ENCODE data around the gene PPIH. TPM values are rescaled to one million over a fixed set of nuclear protein-coding genes. Genes with fewer than 3 reads are reported as not detected.
A peak's percentile ranks its signal among the peaks of the same experiment; 100 is the strongest.

Gene PPIH
- total and polyA plus RNA-seq, 2 of the 13 experiments (the other 11 are each of a cell fraction or from before 2014, with no cell fraction given), result 29.9 to 72.6 TPM

GRCh38 chr1:42657981-42658876 lies at the start of gene PPIH (continued):
- TF ChIP-seq CSRNP1 (CRISPR knock-in tag; IDR thresholded peaks at IDR 0.05) (peak; percentile 83), DNMT1 (CRISPR knock-in tag; IDR thresholded peaks at IDR 0.05) (no peak), POLR2G (IDR thresholded peaks at IDR 0.05; ENCODE audit: low read depth, low read length) (peak; percentile 96), HIC2 (CRISPR knock-in tag; IDR thresholded peaks at IDR 0.05; ENCODE audit: low read depth) (peak; percentile 69; the same call in 1 of the 2 replicates), KLF15 (CRISPR knock-in tag; IDR thresholded peaks at IDR 0.05; ENCODE audit: borderline replicate concordance) (no peak), NR2F2 (IDR thresholded peaks at IDR 0.05; ENCODE audit: borderline replicate concordance, low read depth) (peak; percentile 60; the same call in 1 of the 2 replicates), CENPX (CRISPR knock-in tag; IDR thresholded peaks at IDR 0.05) (no peak), HOXA5 (CRISPR knock-in tag; IDR thresholded peaks at IDR 0.05) (peak; percentile 59), FOXC1 (CRISPR knock-in tag; IDR thresholded peaks at IDR 0.05; ENCODE audit: borderline replicate concordance) (peak; percentile 95), UBTF (CRISPR knock-in tag; IDR thresholded peaks at IDR 0.05) (peak; percentile 75; the same call in 1 of the 2 replicates), SRSF9 (IDR thresholded peaks at IDR 0.05; ENCODE audit: borderline replicate concordance, insufficient read depth, low read depth, low read length, poor library complexity, severe bottlenecking) (no peak), GATAD1 (CRISPR knock-in tag; IDR thresholded peaks at IDR 0.05) (peak; percentile 97), ATF6 (CRISPR knock-in tag; conservative IDR thresholded peaks at IDR 0.05) (no peak), ZFP1 (CRISPR knock-in tag; IDR thresholded peaks at IDR 0.05) (0 out of 2 replicates have a peak, but pooled peaks have one; percentile 25), AKAP8 (CRISPR knock-in tag; IDR thresholded peaks at IDR 0.05) (no peak), ZNF629 (CRISPR knock-in tag; conservative IDR thresholded peaks at IDR 0.05) (no peak), CHD2 (IDR thresholded peaks at IDR 0.05; ENCODE audit: low read depth, low read length) (peak; percentile 58; the same call in 1 of the 2 replicates)
- TF ChIP-seq, protein P1, sequence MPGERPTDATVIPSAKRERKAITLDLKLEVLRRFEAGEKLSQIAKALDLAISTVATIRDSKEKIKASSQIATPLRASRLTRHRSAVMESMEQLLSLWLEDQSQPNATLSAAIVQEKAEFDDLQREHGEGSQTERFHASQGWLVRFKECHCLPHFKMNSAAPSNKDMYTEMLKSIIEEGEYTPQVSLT (CRISPR knock-in tag; IDR thresholded peaks at IDR 0.05; ENCODE audit: borderline replicate concordance, low read depth), result no peak
